ENCODE results near the gene KRTAP4-5. TPM values are rescaled to one million over a fixed set of nuclear protein-coding genes. Genes with fewer than 3 reads are reported as not detected.
"Not testable (repeated sequence)": the region's sequence is repeated elsewhere in the genome, so short reads cannot be mapped to it uniquely, and the experiment has no call there.

KRTAP4-5 gene
- total and polyA plus RNA-seq, 5 donors from 2014 or later, result not detected

DNA sequence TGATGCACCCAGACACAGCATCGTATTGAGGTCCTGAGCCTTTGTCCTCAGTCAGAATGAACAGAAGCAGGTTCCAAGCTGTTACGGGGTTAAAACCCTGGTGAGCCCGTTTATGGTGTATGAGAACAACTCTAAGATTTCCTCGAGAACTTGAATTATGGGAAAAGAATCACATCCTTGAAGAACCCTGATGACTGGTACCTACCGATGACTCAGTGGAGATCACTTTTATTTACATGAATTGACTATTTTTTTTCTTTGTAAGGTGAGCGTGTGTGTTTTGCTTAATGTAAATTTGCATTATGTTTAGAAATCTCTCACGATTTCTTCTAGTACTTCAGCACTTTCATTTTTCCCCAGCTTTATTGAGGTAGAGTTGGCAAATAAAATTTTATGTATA, 14.2 kb upstream of the KRTAP4-5 start:
- Histone ChIP-seq H3K9me3 (ENCODE audit: control insufficient read depth in 2 of 2, low read length in 2 of 2) (no peaks in the 10 kb centered on the region), H3K36me3 (ENCODE audit: control insufficient read depth, insufficient read depth, low read length) (no peaks in the 10 kb centered on the region), H3K27ac (ENCODE audit: insufficient read depth, low read length, poor library complexity, severe bottlenecking) (no peak overlapping the region), H3K4me1 (ENCODE audit: control insufficient read depth, insufficient read depth, low read length, poor library complexity, severe bottlenecking) (no peaks in the 10 kb centered on the region), H3K4me3 (ENCODE audit: low read depth, low read length) (no peak overlapping the region), H3K27me3 (ENCODE audit: control insufficient read depth, insufficient read depth, low read length) (peaks cover 8% of the 10 kb centered on the region)
- Mint-ChIP-seq H3K4me3 (no peak overlapping the region), H3K9me3 (peaks cover 0 to 1% (median 0%) of the 10 kb centered on the region in 7 donors), H3K27ac (no peak overlapping the region), H3K4me1 (no peaks in the 10 kb centered on the region), H3K36me3 (no peaks in the 10 kb centered on the region), H3K27me3 (peaks cover 11% of the 10 kb centered on the region)
- DNase-seq (no peak), ATAC-seq (ENCODE audit: low read depth in 2 of 2) (no peak)

GRCh38 chr17:41160648-41161047, 11.0 kb upstream of the KRTAP4-5 start, which contains the start of gene KRTAP4-4:
Gene KRTAP4-4 (minus strand): TSS chr17:41160748. CDS start chr17:41160691, 57 bp downstream.
- H3K4me3 Mint-ChIP-seq, result no peak within 1 kb of the TSS
- H3K9me3 Mint-ChIP-seq, result no peaks in the 10 kb centered on the region
- Histone ChIP-seq H3K4me1 (ENCODE audit: control insufficient read depth, insufficient read depth, low read length, poor library complexity, severe bottlenecking) (no peaks in the 10 kb centered on the region), H3K4me3 (ENCODE audit: low read depth, low read length) (no peak within 1 kb of the TSS), H3K9me3 (ENCODE audit: control insufficient read depth in 2 of 2, low read length in 2 of 2) (no peaks in the 10 kb centered on the region), H3K36me3 (ENCODE audit: control insufficient read depth, insufficient read depth, low read length) (no peaks in the 10 kb centered on the region), H3K27ac (ENCODE audit: insufficient read depth, low read length, poor library complexity, severe bottlenecking) (no peak within 1 kb of the TSS), H3K27me3 (ENCODE audit: control insufficient read depth, insufficient read depth, low read length) (peaks cover 23% of the 10 kb centered on the region)
- no peak within 1 kb of the TSS for H3K27ac Mint-ChIP-seq
- DNase-seq (no peak), ATAC-seq (ENCODE audit: low read depth in 2 of 2) (no peak)
- H3K36me3 Mint-ChIP-seq, result no peaks in the 10 kb centered on the region
- H3K4me1 Mint-ChIP-seq, result no peaks in the 10 kb centered on the region
- peaks cover 22% of the 10 kb centered on the region for H3K27me3 Mint-ChIP-seq

DNA sequence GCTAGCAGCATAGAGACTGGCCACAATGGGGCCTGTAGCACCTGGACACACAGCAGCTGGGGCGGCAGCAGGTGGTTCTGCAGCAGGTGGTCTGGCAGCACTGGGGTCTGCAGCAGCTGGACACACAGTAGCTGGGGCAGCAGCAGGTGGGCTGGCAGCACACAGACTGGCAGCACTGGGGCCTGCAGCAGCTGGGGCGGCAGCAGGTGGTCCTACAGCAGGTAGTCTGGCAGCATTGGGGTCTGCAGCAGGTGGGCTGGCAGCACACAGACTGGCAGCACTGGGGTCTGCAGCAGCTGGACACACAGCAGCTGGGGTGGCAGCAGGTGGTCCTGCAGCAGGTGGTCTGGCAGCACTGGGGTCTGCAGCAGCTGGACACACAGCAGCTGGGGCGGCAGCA, 10.6 kb upstream of the KRTAP4-5 start:
- peaks cover 23% of the 10 kb centered on the region for H3K27me3 ChIP-seq (ENCODE audit: control insufficient read depth, insufficient read depth, low read length)
- H3K4me3 ChIP-seq (ENCODE audit: low read depth, low read length); H3K4me1 Mint-ChIP-seq; H3K27ac ChIP-seq (ENCODE audit: insufficient read depth, low read length, poor library complexity, severe bottlenecking); ATAC-seq (ENCODE audit: low read depth in 2 of 2); H3K9me3 ChIP-seq (ENCODE audit: control insufficient read depth in 2 of 2, low read length in 2 of 2); H3K36me3 ChIP-seq (ENCODE audit: control insufficient read depth, insufficient read depth, low read length); H3K36me3 Mint-ChIP-seq; DNase-seq; H3K4me1 ChIP-seq (ENCODE audit: control insufficient read depth, insufficient read depth, low read length, poor library complexity, severe bottlenecking); H3K9me3 Mint-ChIP-seq; H3K27ac Mint-ChIP-seq; H3K4me3 Mint-ChIP-seq: not testable (repeated sequence)
- peaks cover 22% of the 10 kb centered on the region for H3K27me3 Mint-ChIP-seq

- Mint-ChIP-seq H3K27ac (no peak overlapping the region), H3K4me3 (no peak overlapping the region)
- peaks cover 22% of the 10 kb centered on the region for H3K27me3 ChIP-seq (ENCODE audit: control insufficient read depth, insufficient read depth, low read length)
Observed at GRCh38 chr17:41153856-41154255, 4.2 kb upstream of the KRTAP4-5 start.

DNA sequence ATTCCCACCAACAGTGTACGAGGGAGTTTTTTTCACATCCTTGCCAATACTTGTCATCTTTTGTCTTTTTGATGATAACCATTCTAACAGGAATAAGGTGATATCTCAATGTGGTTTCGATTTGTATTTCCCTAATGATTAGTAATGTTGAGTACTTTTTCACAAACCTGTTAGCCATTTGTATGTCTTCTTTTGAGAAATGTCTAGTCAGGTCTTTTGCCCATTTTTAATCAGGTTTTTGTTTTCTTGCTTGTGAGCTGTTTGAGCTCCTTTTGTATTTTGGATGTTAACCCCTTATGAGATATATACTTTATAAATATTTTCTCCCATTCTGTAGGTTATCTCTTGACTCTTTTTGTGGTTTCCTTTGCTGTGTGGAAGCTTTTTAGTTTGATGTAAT, 1.9 kb upstream of the KRTAP4-5 start:
- Mint-ChIP-seq H3K36me3 (no peaks in the 10 kb centered on the region), H3K4me1 (peaks cover 0 to 2% (median 0%) of the 10 kb centered on the region in 4 donors), H3K27me3 (peaks cover 24% of the 10 kb centered on the region), H3K9me3 (no peaks in the 10 kb centered on the region), H3K4me3 (no peak overlapping the region), H3K27ac (no peak overlapping the region)
- DNase-seq, result no peak
- H3K36me3 ChIP-seq (ENCODE audit: control insufficient read depth, insufficient read depth, low read length), result no peaks in the 10 kb centered on the region
- H3K27me3 ChIP-seq (ENCODE audit: control insufficient read depth, insufficient read depth, low read length), result peaks cover 12% of the 10 kb centered on the region
- H3K4me3 ChIP-seq (ENCODE audit: low read depth, low read length), result no peak overlapping the region
- ATAC-seq (ENCODE audit: low read depth in 2 of 2), result no peak
- H3K27ac ChIP-seq (ENCODE audit: insufficient read depth, low read length, poor library complexity, severe bottlenecking), result no peak overlapping the region
- no peaks in the 10 kb centered on the region for H3K4me1 ChIP-seq (ENCODE audit: control insufficient read depth, insufficient read depth, low read length, poor library complexity, severe bottlenecking)
- H3K9me3 ChIP-seq (ENCODE audit: control insufficient read depth in 2 of 2, low read length in 2 of 2), result no peaks in the 10 kb centered on the region

More at GRCh38 chr17:41153856-41154255, 4.2 kb upstream of the KRTAP4-5 start:
- peaks cover 20% of the 10 kb centered on the region for H3K27me3 Mint-ChIP-seq
- ATAC-seq (ENCODE audit: low read depth in 2 of 2), result no peak
- H3K36me3 Mint-ChIP-seq, result no peaks in the 10 kb centered on the region
- H3K4me1 Mint-ChIP-seq, result no peaks in the 10 kb centered on the region
- Histone ChIP-seq H3K4me1 (ENCODE audit: control insufficient read depth, insufficient read depth, low read length, poor library complexity, severe bottlenecking) (no peaks in the 10 kb centered on the region), H3K27ac (ENCODE audit: insufficient read depth, low read length, poor library complexity, severe bottlenecking) (no peak overlapping the region), H3K9me3 (ENCODE audit: control insufficient read depth in 2 of 2, low read length in 2 of 2) (no peaks in the 10 kb centered on the region), H3K36me3 (ENCODE audit: control insufficient read depth, insufficient read depth, low read length) (no peaks in the 10 kb centered on the region), H3K4me3 (ENCODE audit: low read depth, low read length) (no peak overlapping the region)
- DNase-seq, result no peak
- H3K9me3 Mint-ChIP-seq, result no peaks in the 10 kb centered on the region

GRCh38 chr17:41150026-41150425, 401 bp upstream of the KRTAP4-5 start:
- peaks cover 8% of the 10 kb centered on the region for H3K27me3 ChIP-seq (ENCODE audit: control insufficient read depth, insufficient read depth, low read length)
- Mint-ChIP-seq H3K4me3 (no peak overlapping the region), H3K9me3 (peaks cover 0 to 3% (median 0%) of the 10 kb centered on the region in 7 donors), H3K4me1 (peaks cover 0 to 2% (median 0%) of the 10 kb centered on the region in 4 donors), H3K36me3 (no peaks in the 10 kb centered on the region), H3K27me3 (peaks cover 18% of the 10 kb centered on the region), H3K27ac (no peak overlapping the region)
- H3K27ac ChIP-seq (ENCODE audit: insufficient read depth, low read length, poor library complexity, severe bottlenecking), result no peak overlapping the region
- ATAC-seq (ENCODE audit: low read depth in 2 of 2) (no peak), DNase-seq (no peak)
- H3K36me3 ChIP-seq (ENCODE audit: control insufficient read depth, insufficient read depth, low read length), result no peaks in the 10 kb centered on the region
- no peaks in the 10 kb centered on the region for H3K4me1 ChIP-seq (ENCODE audit: control insufficient read depth, insufficient read depth, low read length, poor library complexity, severe bottlenecking)
- H3K9me3 ChIP-seq (ENCODE audit: control insufficient read depth in 2 of 2, low read length in 2 of 2), result no peaks in the 10 kb centered on the region
- H3K4me3 ChIP-seq (ENCODE audit: low read depth, low read length), result no peak overlapping the region

DNA sequence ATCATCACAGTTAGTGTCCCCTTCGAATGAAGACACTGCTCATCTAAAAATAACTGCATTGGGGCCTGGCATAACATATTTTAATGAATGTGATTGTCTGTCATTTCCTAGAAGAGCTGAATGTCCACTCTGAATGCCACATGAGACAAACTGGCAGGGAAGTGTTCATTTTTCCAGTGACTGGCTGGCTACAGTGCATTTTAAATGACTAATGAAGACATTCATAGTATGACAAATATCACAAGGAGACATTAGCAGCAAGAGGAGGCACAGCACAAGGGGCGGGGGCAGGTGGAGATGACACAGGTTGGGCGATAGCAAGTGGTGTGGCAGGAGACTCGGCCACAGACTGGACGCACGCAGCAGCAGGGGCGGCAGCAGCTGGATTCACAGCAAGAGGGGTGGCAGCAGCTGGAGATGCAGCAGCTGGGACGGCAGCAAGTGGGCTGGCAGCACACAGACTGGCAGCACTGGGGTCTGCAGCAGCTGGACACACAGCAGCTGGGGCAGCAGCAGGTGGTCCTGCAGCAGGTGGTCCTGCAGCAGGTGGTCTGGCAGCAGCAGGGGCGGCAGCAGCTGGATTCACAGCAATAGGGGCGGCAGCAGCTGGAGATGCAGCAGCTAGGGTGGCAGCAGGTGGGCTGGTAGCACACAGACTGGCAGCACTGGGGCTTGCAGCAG, 514 bp downstream of the KRTAP4-5 start:
- H3K4me1 ChIP-seq (ENCODE audit: control insufficient read depth, insufficient read depth, low read length, poor library complexity, severe bottlenecking); H3K4me3 ChIP-seq (ENCODE audit: low read depth, low read length); ATAC-seq (ENCODE audit: low read depth in 2 of 2); H3K4me1 Mint-ChIP-seq; H3K9me3 ChIP-seq (ENCODE audit: control insufficient read depth in 2 of 2, low read length in 2 of 2); H3K27ac ChIP-seq (ENCODE audit: insufficient read depth, low read length, poor library complexity, severe bottlenecking); DNase-seq; H3K36me3 Mint-ChIP-seq; H3K9me3 Mint-ChIP-seq; H3K27me3 ChIP-seq (ENCODE audit: control insufficient read depth, insufficient read depth, low read length); H3K36me3 ChIP-seq (ENCODE audit: control insufficient read depth, insufficient read depth, low read length); H3K4me3 Mint-ChIP-seq: not testable (repeated sequence)
- peak overlapping the region in 1 of 3 donors; percentile 27 for H3K27ac Mint-ChIP-seq
- H3K27me3 Mint-ChIP-seq, result peaks cover 18% of the 10 kb centered on the region

All from CD4-positive, CD25-positive, alpha-beta regulatory T cell (primary cell).